Activated CD8-positive, alpha-beta T cell treated with anti-CD3 and anti-CD28 coated beads for 36 hours (primary cell): Measurements from ENCODE around the gene TAC4. TPM values are rescaled to one million over a fixed set of nuclear protein-coding genes. Genes with fewer than 3 reads are reported as not detected.

Experiments used
- ATAC-seq: fragments of 200-7000 bp; cut with Tn5 transposase; one replicate; pipeline ENCODE4 v1.10.0; 2021; ENCODE audit warnings: mild to moderate bottlenecking, moderate library complexity
- CTCF ChIA-PET: fragments of 350-600 bp; sonication (Branson Sonifier 250); formaldehyde crosslinking; loops from one replicate; lab custom pipeline; 2021; ENCODE audit warnings: antibody characterized with exemption; lab: Charles Lee
- POLR2A ChIA-PET: fragments of 350-600 bp; sonication (Branson Sonifier 250); formaldehyde crosslinking; loops from one replicate; lab custom pipeline; 2021; ENCODE audit warnings: antibody characterized with exemption; lab: Charles Lee
- DNase-seq: peaks from one replicate; pipeline ENCODE4 v3.0.0-alpha.2; 2020
- H3K27ac Mint-ChIP-seq: one replicate; pipeline ENCODE4 v1.8.0; 2021; ENCODE audit warnings: mild to moderate bottlenecking, mixed read lengths
- H3K27me3 Mint-ChIP-seq: one replicate; pipeline ENCODE4 v1.8.0; 2021; ENCODE audit warnings: mixed read lengths
- H3K36me3 Mint-ChIP-seq: one replicate; pipeline ENCODE4 v1.8.0; 2021; ENCODE audit warnings: low read depth, mixed read lengths
- H3K4me1 Mint-ChIP-seq: one replicate; pipeline ENCODE4 v1.8.0; 2021; ENCODE audit warnings: low read depth, mixed read lengths
- H3K4me3 Mint-ChIP-seq: one replicate; pipeline ENCODE4 v1.8.0; 2021; ENCODE audit warnings: mild to moderate bottlenecking, moderate library complexity, mixed read lengths
- H3K9me3 Mint-ChIP-seq: one replicate; pipeline ENCODE4 v1.8.0; 2021; ENCODE audit warnings: mixed read lengths
- intact Hi-C: fragments of 100-400 bp; cut with micrococcal nuclease; formaldehyde crosslinking; loops from one replicate; pipeline ENCODE4 v1.10.0; 2022
- total RNA-seq, 2 experiments: library from RNA; stranded (reverse); gene quantifications; one replicate each; pipeline ENCODE4 v1.2.3, GENCODE V29; 2021
- TF ChIP-seq, protein P1 (sequence below): fragments of 200-600 bp; IDR thresholded peaks from one replicate; pipeline ENCODE4 v1.8.0; 2022; ENCODE audit warnings: antibody characterized with exemption, mild to moderate bottlenecking

TAC4 gene
- total RNA-seq, 2 experiments from 2014 or later, result not detected

DNA sequence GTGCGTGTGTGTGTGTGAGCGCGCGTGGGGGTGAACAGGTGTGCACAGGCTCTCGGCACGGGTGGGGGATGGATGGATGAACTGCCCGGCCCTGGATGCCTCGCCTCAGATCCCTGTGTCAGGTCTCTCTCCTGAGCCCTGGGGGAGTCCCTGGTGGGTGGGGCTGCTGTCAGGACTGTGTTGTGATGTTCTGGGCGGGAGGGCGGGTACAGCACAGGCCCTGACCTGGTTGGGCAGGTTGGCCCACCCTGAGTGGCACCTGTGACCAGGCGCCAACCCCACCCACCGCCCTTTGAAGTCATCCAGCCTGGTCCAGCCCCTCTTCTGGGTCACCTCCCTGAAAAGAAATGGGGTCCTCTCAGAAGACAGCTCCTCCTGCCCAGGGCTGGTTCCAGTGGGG, 41.6 kb upstream of the TAC4 start:
- no peak for DNase-seq
- Mint-ChIP-seq H3K27ac (no peak overlapping the region), H3K4me1 (no peaks in the 10 kb centered on the region), H3K27me3 (peaks cover 36% of the 10 kb centered on the region), H3K4me3 (no peak overlapping the region), H3K9me3 (no peaks in the 10 kb centered on the region), H3K36me3 (no peaks in the 10 kb centered on the region)
- intact Hi-C loops, result no loop called here
- TF ChIP-seq, protein P1, sequence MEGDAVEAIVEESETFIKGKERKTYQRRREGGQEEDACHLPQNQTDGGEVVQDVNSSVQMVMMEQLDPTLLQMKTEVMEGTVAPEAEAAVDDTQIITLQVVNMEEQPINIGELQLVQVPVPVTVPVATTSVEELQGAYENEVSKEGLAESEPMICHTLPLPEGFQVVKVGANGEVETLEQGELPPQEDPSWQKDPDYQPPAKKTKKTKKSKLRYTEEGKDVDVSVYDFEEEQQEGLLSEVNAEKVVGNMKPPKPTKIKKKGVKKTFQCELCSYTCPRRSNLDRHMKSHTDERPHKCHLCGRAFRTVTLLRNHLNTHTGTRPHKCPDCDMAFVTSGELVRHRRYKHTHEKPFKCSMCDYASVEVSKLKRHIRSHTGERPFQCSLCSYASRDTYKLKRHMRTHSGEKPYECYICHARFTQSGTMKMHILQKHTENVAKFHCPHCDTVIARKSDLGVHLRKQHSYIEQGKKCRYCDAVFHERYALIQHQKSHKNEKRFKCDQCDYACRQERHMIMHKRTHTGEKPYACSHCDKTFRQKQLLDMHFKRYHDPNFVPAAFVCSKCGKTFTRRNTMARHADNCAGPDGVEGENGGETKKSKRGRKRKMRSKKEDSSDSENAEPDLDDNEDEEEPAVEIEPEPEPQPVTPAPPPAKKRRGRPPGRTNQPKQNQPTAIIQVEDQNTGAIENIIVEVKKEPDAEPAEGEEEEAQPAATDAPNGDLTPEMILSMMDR, result no peak
- ChIA-PET POLR2A (interaction anchor here (0.6 to 0.8 kb wide), 2 partner anchors 10 to 614 kb away, joined by 3 read pairs; no protein-coding TSS in a partner anchor), CTCF (interaction anchor here (2.1 kb wide), 1 partner anchor 9 kb away, joined by 9 read pairs; no protein-coding TSS in a partner anchor)
- no peak for ATAC-seq

DNA sequence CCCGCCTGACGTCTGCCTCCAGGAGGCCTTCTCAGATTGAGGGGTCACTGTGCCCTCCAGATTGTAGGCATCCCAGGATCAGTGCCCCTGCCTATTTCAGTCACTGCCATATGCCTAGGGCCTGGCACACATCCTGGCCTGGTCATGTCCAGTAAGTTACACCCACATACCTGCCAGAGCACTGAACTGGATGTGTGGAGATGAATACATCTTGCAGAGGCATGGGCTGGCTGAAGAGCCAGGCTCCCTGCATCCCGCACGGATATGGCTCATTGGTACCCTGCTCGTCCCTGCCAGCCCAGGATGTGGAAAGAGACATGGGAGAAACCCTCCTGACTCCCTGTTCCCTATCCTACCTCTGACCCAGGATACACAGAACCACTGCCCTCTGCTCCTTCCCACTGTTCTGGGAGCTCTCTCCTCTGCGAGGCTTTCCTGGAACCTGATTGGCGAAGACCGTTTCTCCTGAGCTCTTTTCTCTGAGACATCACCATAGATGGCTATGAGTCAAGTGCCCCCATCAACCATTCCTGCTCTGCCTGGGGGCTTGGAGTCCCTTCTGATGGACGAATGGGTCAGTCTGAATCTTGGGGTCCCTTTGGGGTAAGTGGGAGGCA, 40.0 kb upstream of the TAC4 start:
- Mint-ChIP-seq H3K4me3 (no peak overlapping the region), H3K27ac (no peak overlapping the region), H3K36me3 (no peaks in the 10 kb centered on the region), H3K4me1 (no peaks in the 10 kb centered on the region), H3K27me3 (peaks cover 32% of the 10 kb centered on the region), H3K9me3 (no peaks in the 10 kb centered on the region)
- POLR2A ChIA-PET, result no interaction called here
- CTCF ChIA-PET, result interaction anchor here (1.0 kb wide), 1 partner anchor 109 kb away, joined by 3 read pairs; no protein-coding TSS in a partner anchor
- no peak for DNase-seq
- TF ChIP-seq, protein P1, result no peak
- intact Hi-C loops, result no loop called here
- no peak for ATAC-seq

DNA sequence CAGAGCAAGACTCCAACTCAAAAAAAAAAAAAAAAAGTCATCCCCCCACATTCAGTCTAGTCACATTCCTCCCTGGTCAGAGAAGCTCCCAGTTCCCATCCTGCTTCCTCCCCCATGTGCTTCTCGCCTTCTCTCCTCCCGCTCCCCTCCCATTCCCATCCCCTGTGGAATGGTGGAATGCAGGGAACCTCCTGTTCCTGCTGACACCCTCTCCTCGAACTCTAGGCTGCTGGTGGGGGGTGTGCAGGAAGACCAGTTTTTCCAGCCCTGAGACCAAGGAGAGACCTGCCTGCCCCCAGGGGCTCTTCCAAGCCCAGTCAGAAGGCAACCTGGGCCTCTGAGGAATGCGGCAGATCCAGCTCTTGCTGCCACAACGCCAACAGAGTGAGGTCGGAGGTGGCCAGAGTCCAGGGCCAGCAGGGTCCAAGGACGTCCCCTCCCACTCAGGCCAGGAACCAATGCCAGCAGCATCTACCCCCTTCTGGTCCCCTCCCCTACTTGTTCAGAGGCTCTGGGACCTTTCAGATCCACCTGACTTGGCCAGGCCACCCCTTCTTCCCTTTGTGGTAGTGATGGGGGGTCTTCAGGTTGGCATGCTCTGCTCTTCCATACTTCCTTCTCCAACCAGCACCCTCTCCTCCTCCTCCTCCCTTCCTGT, 39.3 kb upstream of the TAC4 start:
- intact Hi-C loops, result no loop called here

DNA sequence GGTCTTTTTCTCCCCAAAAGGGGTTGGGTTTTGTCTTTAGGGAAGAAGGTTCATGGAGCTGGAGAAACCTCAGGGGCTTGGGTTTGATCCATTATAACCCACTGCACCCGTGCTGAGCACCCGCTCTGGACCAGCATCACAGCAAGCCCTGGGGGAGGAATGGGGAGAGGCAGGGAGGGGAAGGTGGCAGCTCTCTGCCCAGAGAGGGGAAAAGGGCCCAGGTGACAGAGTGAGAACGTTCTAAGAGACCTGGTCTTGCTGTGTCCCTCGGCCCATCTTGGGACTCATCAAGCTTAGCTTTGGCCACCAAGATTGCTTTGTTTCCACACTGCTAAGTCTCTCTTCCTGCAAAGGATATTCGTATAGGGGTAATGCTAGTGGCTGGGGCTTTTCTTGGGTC, 38.2 kb upstream of the TAC4 start:
- no peaks in the 10 kb centered on the region for H3K36me3 Mint-ChIP-seq
- H3K4me3 Mint-ChIP-seq, result no peak overlapping the region
- H3K27ac Mint-ChIP-seq, result no peak overlapping the region
- peaks cover 26% of the 10 kb centered on the region for H3K27me3 Mint-ChIP-seq
- ChIA-PET POLR2A (no interaction called here), CTCF (interaction anchor here (0.6 to 1.7 kb wide), 5 partner anchors 24 to 112 kb away, joined by 3 to 6 read pairs (median 3); partner anchors contain the start of gene DLX3)
- intact Hi-C loops, result no loop called here
- no peak for ATAC-seq
- H3K9me3 Mint-ChIP-seq, result no peaks in the 10 kb centered on the region
- no peaks in the 10 kb centered on the region for H3K4me1 Mint-ChIP-seq
- TF ChIP-seq, protein P1, result no peak
- no peak for DNase-seq

More for the DNA sequence above, 39.3 kb upstream of the TAC4 start:
- H3K4me1 Mint-ChIP-seq, result no peaks in the 10 kb centered on the region
- no peak for DNase-seq
- TF ChIP-seq, protein P1, result no peak
- no peaks in the 10 kb centered on the region for H3K9me3 Mint-ChIP-seq
- ATAC-seq, result no peak
- peaks cover 32% of the 10 kb centered on the region for H3K27me3 Mint-ChIP-seq
- no peaks in the 10 kb centered on the region for H3K36me3 Mint-ChIP-seq
- ChIA-PET POLR2A (interaction anchor here (0.7 kb wide), 1 partner anchor 418 kb away, joined by 4 read pairs; no protein-coding TSS in a partner anchor), CTCF (no interaction called here)
- H3K4me3 Mint-ChIP-seq, result no peak overlapping the region
- no peak overlapping the region for H3K27ac Mint-ChIP-seq

DNA sequence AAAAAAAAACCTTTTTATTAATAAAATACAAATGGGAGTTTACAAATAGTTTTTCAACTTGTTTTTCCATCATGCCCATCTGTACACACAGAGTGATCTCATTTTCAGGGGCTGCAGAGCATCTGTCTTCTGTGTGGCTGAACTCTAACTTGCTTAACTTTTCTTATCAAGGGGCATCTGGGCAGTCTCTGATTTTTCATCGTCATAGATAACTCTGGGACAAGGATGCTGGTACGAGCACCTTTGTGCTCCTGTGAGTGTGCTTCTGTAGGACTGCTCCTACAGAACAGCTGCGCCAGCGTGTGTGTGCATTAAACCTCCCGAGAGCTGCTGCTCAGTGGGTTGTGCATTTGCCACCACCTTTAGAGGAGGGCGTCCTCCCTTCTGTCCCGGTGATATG, 34.6 kb upstream of the TAC4 start:
- CTCF ChIA-PET, result interaction anchor here (0.9 to 2.7 kb wide), 4 partner anchors 8 to 116 kb away, joined by 3 to 11 read pairs (median 8); no protein-coding TSS in a partner anchor
- ATAC-seq, result no peak

More for the DNA sequence above, 34.6 kb upstream of the TAC4 start:
- Mint-ChIP-seq H3K27ac (no peak overlapping the region), H3K36me3 (no peaks in the 10 kb centered on the region), H3K9me3 (no peaks in the 10 kb centered on the region), H3K4me3 (no peak overlapping the region), H3K4me1 (peaks cover 3% of the 10 kb centered on the region), H3K27me3 (peaks cover 32% of the 10 kb centered on the region)
- DNase-seq, result no peak
- POLR2A ChIA-PET, result no interaction called here
- intact Hi-C loops, result loop anchor here (5.0 kb wide), 1 partner anchor 115 kb away; the partner anchor contains the start of gene DLX3
- TF ChIP-seq, protein P1, result no peak
